CD8-positive, alpha-beta memory T cell (primary cell): ENCODE results near the gene SOX14. TPM values are rescaled to one million over a fixed set of nuclear protein-coding genes. Genes with fewer than 3 reads are reported as not detected.
A peak's percentile ranks its signal among the peaks of the same experiment; 100 is the strongest.

Experiments
- CTCF ChIA-PET: fragments of 350-600 bp; sonication (Branson Sonifier 250); formaldehyde crosslinking; loops from one replicate; lab custom pipeline; 2021; ENCODE audit warnings: antibody characterized with exemption; lab: Charles Lee
- POLR2A ChIA-PET: fragments of 350-600 bp; sonication (Branson Sonifier 250); formaldehyde crosslinking; loops from one replicate; lab custom pipeline; 2021; ENCODE audit warnings: antibody characterized with exemption; lab: Charles Lee
- DNase-seq, 5 donors: peaks; one replicate each; pipeline versions ENCODE4 v3.0.0 to v3.0.0-alpha.2; 2020 to 2022; ENCODE audit warnings: mixed read lengths in 1 of 5
- H3K27ac ChIP-seq: one replicate; pipeline ENCODE4 v1.7.0; 2013; ENCODE audit warnings: low read depth, mild to moderate bottlenecking, low read length, moderate library complexity
- H3K27me3 ChIP-seq: 2 replicates; pipeline ENCODE4 v1.7.0; 2013; ENCODE audit warnings: low read length, mild to moderate bottlenecking; ENCODE audit not compliant: insufficient read depth, poor library complexity, severe bottlenecking
- H3K36me3 ChIP-seq: 2 replicates; pipeline ENCODE4 v1.7.0; 2013; ENCODE audit warnings: mild to moderate bottlenecking, low read length, moderate library complexity; ENCODE audit not compliant: insufficient read depth
- H3K4me1 ChIP-seq: 2 replicates; pipeline ENCODE4 v1.7.0; 2013; ENCODE audit warnings: mild to moderate bottlenecking, low read length, moderate library complexity; ENCODE audit not compliant: insufficient read depth
- H3K4me3 ChIP-seq: 2 replicates; pipeline ENCODE4 v1.7.0; 2013; ENCODE audit warnings: mild to moderate bottlenecking, low read length
- H3K9me3 ChIP-seq: 2 replicates; pipeline ENCODE4 v1.7.0; 2013; ENCODE audit warnings: mild to moderate bottlenecking, low read length
- H3K27ac Mint-ChIP-seq, 8 donors: one replicate each; pipeline ENCODE4 v1.8.0; 2020 to 2021; ENCODE audit warnings: mixed read lengths in 8 of 8, mild to moderate bottlenecking in 6 of 8, inconsistent platforms in 3 of 8, moderate library complexity in 3 of 8
- H3K27me3 Mint-ChIP-seq, 2 donors: one replicate each; pipeline ENCODE4 v1.8.0; 2020 to 2021; ENCODE audit warnings: mixed read lengths in 2 of 2, mild to moderate bottlenecking in 1 of 2, moderate library complexity in 1 of 2
- H3K36me3 Mint-ChIP-seq, 3 donors: one replicate each; pipeline ENCODE4 v1.8.0; 2020 to 2021; ENCODE audit warnings: mixed read lengths in 3 of 3, inconsistent platforms in 1 of 3, mild to moderate bottlenecking in 1 of 3
- H3K4me1 Mint-ChIP-seq, 3 donors: one replicate each; pipeline ENCODE4 v1.8.0; 2020 to 2021; ENCODE audit warnings: mixed read lengths in 3 of 3, inconsistent platforms in 1 of 3, mild to moderate bottlenecking in 1 of 3
- H3K4me3 Mint-ChIP-seq, 7 donors: one replicate each; pipeline ENCODE4 v1.8.0; 2020 to 2021; ENCODE audit warnings: mixed read lengths in 7 of 7, mild to moderate bottlenecking in 6 of 7, moderate library complexity in 4 of 7, inconsistent platforms in 2 of 7
- H3K9me3 Mint-ChIP-seq, 5 donors: one replicate each; pipeline ENCODE4 v1.8.0; 2020 to 2022; ENCODE audit warnings: mixed read lengths in 5 of 5, mild to moderate bottlenecking in 3 of 5, moderate library complexity in 2 of 5, inconsistent platforms in 1 of 5
- polyA plus RNA-seq: library from polyadenylated mRNA; unstranded; fragments of 300-500 nt; fragmentation: Illumina TruSeq; gene quantifications from one replicate; pipeline ENCODE4 v1.2.3, GENCODE V29; 2021
- total RNA-seq, 2 experiments: library from RNA; stranded (reverse); gene quantifications; one replicate each; pipeline ENCODE4 v1.2.3, GENCODE V29; 2021

SOX14 gene
- total RNA-seq: not detected
- polyA plus RNA-seq: not detected

- Histone ChIP-seq H3K4me1 (no peaks in the 10 kb centered on the region), H3K9me3 (no peaks in the 10 kb centered on the region), H3K4me3 (no peak within 1 kb of the TSS), H3K36me3 (no peaks in the 10 kb centered on the region), H3K27ac (no peak within 1 kb of the TSS), H3K27me3 (peaks cover 3% of the 10 kb centered on the region)
- Mint-ChIP-seq H3K4me1 (no peaks in the 10 kb centered on the region), H3K9me3 (peaks cover 0 to 5% (median 2%) of the 10 kb centered on the region in 5 donors), H3K4me3 (no peak within 1 kb of the TSS), H3K36me3 (no peaks in the 10 kb centered on the region), H3K27me3 (peaks cover 50 to 73% of the 10 kb centered on the region in 2 donors), H3K27ac (no peak within 1 kb of the TSS)
- ChIA-PET CTCF (no interaction called here), POLR2A (no interaction called here)
- no peak for DNase-seq
These were observed at the start of gene SOX14 for GRCh38 chr3:137764001-137764433. Gene SOX14 (plus strand): TSS chr3:137764315. CDS start chr3:137764785, 470 bp downstream.

GRCh38 chr3:137714551-137714950, 49.6 kb upstream of the SOX14 start:
- H3K4me3 ChIP-seq: no peak overlapping the region
- H3K27ac ChIP-seq: no peak overlapping the region
- ChIA-PET POLR2A (no interaction called here), CTCF (no interaction called here)
- DNase-seq: peak in 1 of 5 donors; percentile 44
- H3K4me3 Mint-ChIP-seq: no peak overlapping the region
- no peak overlapping the region for H3K27ac Mint-ChIP-seq
- no peaks in the 10 kb centered on the region for H3K9me3 ChIP-seq
- H3K4me1 ChIP-seq: no peaks in the 10 kb centered on the region
- H3K4me1 Mint-ChIP-seq: no peaks in the 10 kb centered on the region
- H3K27me3 Mint-ChIP-seq: no peaks in the 10 kb centered on the region
- H3K27me3 ChIP-seq: no peaks in the 10 kb centered on the region
- no peaks in the 10 kb centered on the region for H3K36me3 ChIP-seq
- H3K9me3 Mint-ChIP-seq: peaks cover 4 to 16% (median 13%) of the 10 kb centered on the region in 5 donors
- H3K36me3 Mint-ChIP-seq: peaks cover 0 to 2% (median 0%) of the 10 kb centered on the region in 3 donors

- no peaks in the 10 kb centered on the region for H3K9me3 ChIP-seq
- Mint-ChIP-seq H3K27me3 (no peaks in the 10 kb centered on the region), H3K4me1 (no peaks in the 10 kb centered on the region), H3K4me3 (no peak overlapping the region), H3K36me3 (no peaks in the 10 kb centered on the region), H3K27ac (no peak overlapping the region), H3K9me3 (peaks cover 0 to 8% (median 5%) of the 10 kb centered on the region in 5 donors)
- H3K36me3 ChIP-seq: no peaks in the 10 kb centered on the region
- POLR2A ChIA-PET: no interaction called here
- H3K4me1 ChIP-seq: no peaks in the 10 kb centered on the region
- no peak overlapping the region for H3K27ac ChIP-seq
- no peak overlapping the region for H3K4me3 ChIP-seq
- DNase-seq: no peak
- H3K27me3 ChIP-seq: no peaks in the 10 kb centered on the region
- CTCF ChIA-PET: no interaction called here
These were observed 39.9 kb upstream of the SOX14 start for GRCh38 chr3:137724240-137724639.

- peaks cover 0 to 3% of the 10 kb centered on the region in 2 donors for H3K27me3 Mint-ChIP-seq
- ChIA-PET POLR2A (no interaction called here), CTCF (no interaction called here)
These were observed 26.9 kb upstream of the SOX14 start for GRCh38 chr3:137737208-137737607.

GRCh38 chr3:137738710-137739109, 25.4 kb upstream of the SOX14 start:
- ChIA-PET POLR2A (no interaction called here), CTCF (no interaction called here)
- no peaks in the 10 kb centered on the region for H3K27me3 ChIP-seq
- H3K4me1 Mint-ChIP-seq: no peaks in the 10 kb centered on the region
- no peak for DNase-seq
- no peak overlapping the region for H3K4me3 ChIP-seq
- no peaks in the 10 kb centered on the region for H3K36me3 ChIP-seq
- no peak overlapping the region for H3K4me3 Mint-ChIP-seq
- H3K27ac ChIP-seq: no peak overlapping the region
- peaks cover 12 to 25% (median 25%) of the 10 kb centered on the region in 5 donors for H3K9me3 Mint-ChIP-seq
- H3K9me3 ChIP-seq: no peaks in the 10 kb centered on the region
- no peaks in the 10 kb centered on the region for H3K4me1 ChIP-seq
- no peaks in the 10 kb centered on the region for H3K36me3 Mint-ChIP-seq
- no peak overlapping the region for H3K27ac Mint-ChIP-seq
- peaks cover 0 to 5% of the 10 kb centered on the region in 2 donors for H3K27me3 Mint-ChIP-seq

More at GRCh38 chr3:137737208-137737607, 26.9 kb upstream of the SOX14 start:
- Histone ChIP-seq H3K4me1 (no peaks in the 10 kb centered on the region), H3K27ac (no peak overlapping the region), H3K9me3 (no peaks in the 10 kb centered on the region), H3K27me3 (no peaks in the 10 kb centered on the region), H3K4me3 (no peak overlapping the region), H3K36me3 (no peaks in the 10 kb centered on the region)
- Mint-ChIP-seq H3K27ac (no peak overlapping the region), H3K4me1 (no peaks in the 10 kb centered on the region), H3K4me3 (no peak overlapping the region), H3K36me3 (no peaks in the 10 kb centered on the region), H3K9me3 (peaks cover 12 to 29% (median 25%) of the 10 kb centered on the region in 5 donors)
- no peak for DNase-seq

- no peaks in the 10 kb centered on the region for H3K36me3 Mint-ChIP-seq
- H3K9me3 Mint-ChIP-seq: peaks cover 0 to 8% (median 2%) of the 10 kb centered on the region in 5 donors
- no peaks in the 10 kb centered on the region for H3K4me1 Mint-ChIP-seq
- peaks cover 0 to 13% of the 10 kb centered on the region in 2 donors for H3K27me3 Mint-ChIP-seq
- DNase-seq: no peak
- no peak overlapping the region for H3K4me3 ChIP-seq
- H3K27ac Mint-ChIP-seq: no peak overlapping the region
- no peak overlapping the region for H3K4me3 Mint-ChIP-seq
- H3K36me3 ChIP-seq: no peaks in the 10 kb centered on the region
- no peaks in the 10 kb centered on the region for H3K4me1 ChIP-seq
- no peaks in the 10 kb centered on the region for H3K27me3 ChIP-seq
- ChIA-PET CTCF (no interaction called here), POLR2A (no interaction called here)
- H3K27ac ChIP-seq: no peak overlapping the region
- H3K9me3 ChIP-seq: no peaks in the 10 kb centered on the region
These were observed 20.5 kb upstream of the SOX14 start for GRCh38 chr3:137743608-137744007.

GRCh38 chr3:137746808-137747207, 17.3 kb upstream of the SOX14 start:
- Histone ChIP-seq H3K4me1 (no peaks in the 10 kb centered on the region), H3K27me3 (no peaks in the 10 kb centered on the region), H3K36me3 (no peaks in the 10 kb centered on the region), H3K27ac (no peak overlapping the region), H3K9me3 (no peaks in the 10 kb centered on the region), H3K4me3 (no peak overlapping the region)
- H3K27me3 Mint-ChIP-seq: peaks cover 0 to 11% of the 10 kb centered on the region in 2 donors
- CTCF ChIA-PET: no interaction called here
- H3K4me1 Mint-ChIP-seq: no peaks in the 10 kb centered on the region
- POLR2A ChIA-PET: no interaction called here
- peaks cover 0 to 11% (median 2%) of the 10 kb centered on the region in 5 donors for H3K9me3 Mint-ChIP-seq
- no peak for DNase-seq
- no peaks in the 10 kb centered on the region for H3K36me3 Mint-ChIP-seq
- H3K4me3 Mint-ChIP-seq: no peak overlapping the region
- no peak overlapping the region for H3K27ac Mint-ChIP-seq

- Mint-ChIP-seq H3K4me1 (no peaks in the 10 kb centered on the region), H3K27ac (peak overlapping the region in 1 of 8 donors; percentile 26), H3K36me3 (no peaks in the 10 kb centered on the region), H3K27me3 (peaks cover 27 to 38% of the 10 kb centered on the region in 2 donors), H3K4me3 (no peak overlapping the region), H3K9me3 (peaks cover 0 to 24% (median 6%) of the 10 kb centered on the region in 5 donors)
- POLR2A ChIA-PET: no interaction called here
- Histone ChIP-seq H3K4me1 (no peaks in the 10 kb centered on the region), H3K9me3 (no peaks in the 10 kb centered on the region), H3K4me3 (no peak overlapping the region), H3K27me3 (no peaks in the 10 kb centered on the region), H3K36me3 (no peaks in the 10 kb centered on the region), H3K27ac (no peak overlapping the region)
- DNase-seq: no peak
- CTCF ChIA-PET: no interaction called here
These were observed 4.6 kb upstream of the SOX14 start for GRCh38 chr3:137759505-137759904.
